Stimulated activated CD8-positive, alpha-beta memory T cell treated with anti-CD3 and anti-CD28 coated beads, Interleukin-7, amount 100 ng/mL, for 48 hours (primary cell): ENCODE data around the gene OSBPL1A.
A peak's percentile ranks its signal among the peaks of the same experiment; 100 is the strongest.
"Not testable (repeated sequence)": the region's sequence is repeated elsewhere in the genome, so short reads cannot be mapped to it uniquely, and the experiment has no call there.

Experiments
- DNase-seq, 2 donors: peaks; one replicate each; pipeline ENCODE4 v3.0.0-alpha.2; 2020; ENCODE audit warnings: low read depth in 1 of 2; ENCODE audit errors: extremely low read depth in 1 of 2

Gene OSBPL1A

DNA sequence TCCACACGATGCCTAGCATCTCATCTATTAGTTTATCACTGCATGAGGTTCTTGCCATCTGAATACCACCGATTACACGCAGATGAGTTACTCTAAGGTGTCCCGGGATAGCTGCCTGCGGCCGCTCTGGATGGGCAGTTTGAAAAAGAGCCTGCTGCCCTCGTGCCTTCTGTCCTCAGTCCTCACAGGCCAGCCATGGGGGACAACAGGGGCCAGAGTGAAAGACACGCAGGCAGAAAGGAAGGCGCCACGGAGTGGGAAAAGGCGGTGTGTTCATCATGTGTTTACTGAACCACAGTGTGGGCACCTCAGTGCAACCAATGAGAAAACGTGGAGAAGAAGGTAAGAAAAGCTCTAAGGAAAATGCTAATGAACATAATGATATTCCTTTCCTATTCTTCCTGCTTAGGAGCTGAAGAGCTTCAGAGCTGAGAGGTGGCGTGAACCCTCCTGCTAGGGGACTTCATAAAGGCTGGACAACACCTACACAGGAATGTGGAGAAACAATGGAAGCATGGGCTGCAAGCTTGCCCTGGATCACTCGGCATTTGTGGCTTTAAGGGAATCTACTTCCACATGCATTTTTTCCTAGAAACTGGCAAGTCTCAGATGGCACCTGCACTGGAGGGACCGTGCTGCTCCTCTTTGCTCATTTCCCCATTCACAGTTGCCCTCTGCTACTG is 207.8 kb downstream of the OSBPL1A start:
- DNase-seq = no peak

DNA sequence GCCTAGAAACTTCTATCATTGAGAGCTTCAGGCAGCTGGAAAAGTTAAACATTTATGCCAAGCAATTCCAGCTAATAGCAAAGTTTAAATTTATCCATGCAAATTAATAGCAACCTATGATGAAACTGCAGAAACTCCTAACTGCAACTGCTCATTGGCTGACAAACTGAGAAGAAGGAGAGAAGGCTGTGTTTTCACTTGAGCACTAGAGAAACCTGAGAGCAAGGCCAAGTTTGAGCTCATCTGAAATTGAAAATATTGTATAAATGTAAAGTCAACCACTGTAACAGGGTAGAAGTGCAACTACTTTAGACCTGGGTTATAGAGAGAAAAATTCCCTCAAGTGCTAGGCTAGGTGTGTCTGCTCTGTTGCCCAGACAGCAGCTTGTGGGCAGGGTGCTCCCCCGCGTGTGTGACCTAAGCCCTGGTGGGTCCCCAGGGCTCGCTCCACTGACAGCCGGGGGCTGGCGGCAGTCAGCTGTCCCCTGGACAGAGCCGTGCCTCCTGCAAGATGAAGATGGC is 208.6 kb downstream of the OSBPL1A start:
- DNase-seq = no peak

DNA sequence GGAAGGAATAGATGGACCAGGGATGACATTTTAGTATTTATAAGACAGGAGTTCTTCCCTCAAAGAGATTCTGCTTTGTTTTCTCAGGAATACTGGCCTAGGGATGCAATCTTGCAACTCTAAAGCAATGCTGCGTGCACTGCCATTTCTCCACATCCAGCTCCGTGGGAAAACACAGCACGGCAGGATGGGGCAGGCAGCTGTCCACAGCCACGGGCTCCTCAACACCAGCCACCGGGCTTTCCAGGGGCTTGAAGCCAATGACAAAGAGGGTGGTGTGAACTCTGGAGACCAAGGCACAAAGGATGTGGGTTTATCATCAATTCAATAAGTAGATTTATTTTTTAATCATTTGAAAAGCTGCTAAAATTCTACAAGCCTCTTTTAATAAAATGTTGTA is 209.5 kb downstream of the OSBPL1A start:
- no peak for DNase-seq

DNA sequence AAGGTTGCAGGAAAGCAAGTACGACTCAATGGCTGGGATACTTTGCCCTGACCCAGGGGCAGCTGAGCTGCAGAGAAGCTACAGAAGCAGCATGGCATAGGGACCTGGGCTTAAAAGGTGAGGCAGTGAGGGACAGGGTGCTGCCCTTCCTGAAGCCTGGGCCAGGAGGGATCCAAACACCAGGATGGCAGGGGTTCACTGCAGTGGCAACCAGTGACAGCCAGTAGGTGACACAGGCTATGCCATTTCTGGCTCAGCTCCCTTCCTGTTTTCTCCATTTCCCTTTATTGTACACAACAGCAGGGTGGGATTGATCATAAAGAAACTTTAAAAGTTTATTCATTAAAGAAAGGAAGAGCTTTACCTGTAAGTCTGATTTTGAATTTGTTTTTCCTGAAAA is 209.9 kb downstream of the OSBPL1A start:
- no peak for DNase-seq

DNA sequence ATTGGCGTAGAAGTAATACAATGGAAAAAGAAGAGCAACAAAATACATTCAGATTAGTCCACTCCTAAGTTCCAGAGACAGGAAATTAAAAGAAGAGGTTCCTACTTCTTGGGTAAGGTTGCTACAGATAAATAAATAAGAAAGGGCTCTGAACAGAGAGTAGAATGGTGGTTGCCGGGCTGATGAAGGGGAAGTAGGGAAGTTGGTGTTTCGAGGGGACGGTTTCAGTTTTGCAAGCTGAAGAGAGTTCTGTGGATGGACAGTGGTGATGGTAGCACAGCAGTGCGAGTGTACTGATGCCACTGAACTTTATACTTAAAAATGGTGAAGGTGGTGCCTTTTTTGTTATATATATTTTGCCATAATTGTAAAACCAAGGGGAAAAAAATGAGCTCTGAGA is 210.6 kb downstream of the OSBPL1A start:
- no peak for DNase-seq

DNA sequence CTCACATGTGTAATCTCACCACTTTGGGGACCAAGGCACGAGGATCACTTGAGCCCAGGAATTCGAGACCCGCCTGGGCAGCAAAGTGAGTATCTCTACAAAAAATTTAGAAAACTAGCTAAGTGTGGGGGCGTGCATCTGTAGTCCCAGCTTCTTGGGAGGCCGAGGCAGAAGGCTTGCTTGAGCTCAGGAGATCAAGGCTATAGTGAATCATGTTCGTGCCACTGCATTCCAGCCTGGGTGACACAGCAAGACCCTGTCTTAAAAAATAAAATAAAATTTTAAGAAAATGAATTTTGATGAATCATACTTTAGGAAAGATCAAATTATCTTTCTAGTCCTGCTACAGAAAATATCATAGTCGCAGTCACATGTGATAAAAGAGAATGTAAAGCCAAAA is 211.8 kb downstream of the OSBPL1A start:
- no peak for DNase-seq

DNA sequence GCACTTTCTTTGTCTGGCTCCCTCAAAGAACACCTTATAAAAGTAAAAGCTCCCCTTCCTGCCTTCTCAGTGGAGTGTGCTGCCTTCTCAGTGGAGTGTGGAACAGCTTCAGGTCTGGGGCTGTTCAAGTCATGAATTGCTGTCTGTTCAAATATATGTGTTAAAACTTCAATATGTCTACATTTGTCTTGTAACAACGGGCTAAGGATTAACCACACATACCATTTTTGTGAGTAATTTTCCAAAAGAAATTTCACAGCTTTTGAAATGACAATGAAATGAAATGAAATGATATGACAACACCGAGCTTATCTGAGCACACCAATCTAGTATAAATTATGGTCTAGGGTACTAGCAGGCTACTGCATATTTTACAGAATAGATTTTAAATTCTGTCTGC is 215.8 kb downstream of the OSBPL1A start:
- no peak for DNase-seq

DNA sequence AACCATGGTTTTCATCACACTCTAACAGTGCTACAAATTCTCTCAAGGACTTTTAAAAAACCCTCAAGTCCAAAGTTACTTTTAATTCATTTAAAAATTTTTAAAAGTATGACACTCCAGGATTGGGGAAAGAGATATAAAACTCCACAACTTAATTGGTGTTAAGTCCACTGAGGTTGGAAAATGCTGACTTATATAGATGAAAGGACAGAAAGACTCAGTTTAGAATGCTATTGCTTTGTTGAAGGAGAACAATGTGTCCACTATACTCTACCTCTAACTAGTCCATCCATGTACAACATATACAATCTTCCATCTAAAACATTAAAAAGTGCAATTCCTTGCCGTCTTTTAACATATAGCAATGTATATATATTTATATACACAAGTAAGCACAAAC is 217.6 kb downstream of the OSBPL1A start:
- DNase-seq = no peak

DNA sequence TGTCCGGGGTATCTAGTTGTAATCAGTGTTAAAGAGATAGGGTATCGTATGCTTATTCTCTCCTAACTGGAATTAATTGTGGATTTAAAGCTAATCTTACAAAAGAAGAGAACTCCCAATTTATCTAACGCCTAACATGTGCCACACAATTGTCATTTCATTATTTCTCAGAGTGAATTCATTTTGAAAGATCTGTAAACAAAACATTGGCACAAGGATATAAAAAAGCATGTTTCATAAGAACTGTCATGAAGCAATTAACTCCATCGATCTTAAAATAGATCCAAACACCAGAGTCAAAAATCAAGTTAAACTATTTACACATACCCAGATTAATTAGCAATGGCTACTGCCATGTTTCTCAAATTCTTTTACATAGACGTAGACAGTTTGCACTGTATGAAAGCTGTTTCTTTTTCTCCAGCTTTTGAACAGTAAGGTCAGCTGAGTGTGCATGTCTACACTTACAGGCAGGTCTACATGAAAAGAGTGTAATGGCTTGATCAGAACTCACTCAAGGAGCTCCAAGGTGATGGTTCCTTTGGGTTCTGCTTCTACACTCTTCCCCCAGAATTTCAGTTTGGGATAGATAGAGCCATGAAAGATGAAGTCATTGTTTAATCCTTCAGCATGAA is 220.0 kb downstream of the OSBPL1A start:
- no peak for DNase-seq

DNA sequence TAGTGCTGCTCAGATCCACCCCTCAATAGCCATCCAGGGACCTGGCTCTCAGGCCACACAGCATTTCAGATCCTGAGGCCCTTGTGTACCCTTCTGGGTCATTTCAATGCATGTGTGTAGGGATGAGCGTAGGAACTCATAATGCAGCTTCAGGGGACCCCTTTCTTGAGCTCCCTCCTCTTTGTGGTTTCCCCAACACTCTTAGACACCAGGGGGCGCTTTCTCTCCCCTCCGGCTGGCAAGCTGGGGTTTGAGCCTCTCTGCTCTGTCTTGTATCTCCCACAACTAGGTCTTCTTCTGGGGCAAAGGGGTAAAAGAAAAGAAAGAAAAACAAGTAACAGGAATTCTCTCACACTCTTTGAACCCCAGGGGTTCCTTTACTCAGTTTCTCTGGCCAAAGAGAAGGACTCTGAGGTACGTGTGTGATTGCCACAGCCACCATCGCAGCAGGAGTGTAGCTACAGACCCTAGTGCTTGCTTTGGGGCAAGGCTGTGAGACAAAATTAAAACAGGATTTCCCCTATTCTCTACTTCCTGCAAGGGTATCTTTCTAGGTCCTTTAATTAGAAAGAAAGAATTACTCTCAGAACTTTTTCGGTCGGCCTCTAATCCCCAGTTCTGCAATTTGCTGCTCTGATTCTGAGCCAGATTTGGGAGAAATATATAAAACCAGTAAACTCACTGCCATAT is 220.8 kb downstream of the OSBPL1A start:
- DNase-seq = peak; percentile 8 to 39

DNA sequence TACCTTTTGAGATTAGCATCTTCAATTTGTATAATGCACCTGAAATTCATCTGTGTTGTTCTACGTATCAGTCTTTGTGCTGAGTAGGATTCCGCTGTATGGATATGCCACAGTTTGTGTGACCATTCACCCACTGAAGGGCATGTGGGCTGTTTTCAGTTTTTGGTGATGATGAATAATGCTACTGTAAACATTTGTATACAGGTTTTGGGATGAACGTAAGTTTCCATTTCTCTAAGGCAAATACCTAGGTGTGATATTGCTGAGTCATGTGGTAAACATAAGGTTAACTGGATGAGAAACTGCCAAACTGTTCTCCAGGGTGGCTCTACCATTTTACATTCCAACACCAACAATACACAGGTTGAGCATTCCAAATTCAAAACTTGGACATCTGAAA is 223.6 kb downstream of the OSBPL1A start:
- no peak for DNase-seq

DNA sequence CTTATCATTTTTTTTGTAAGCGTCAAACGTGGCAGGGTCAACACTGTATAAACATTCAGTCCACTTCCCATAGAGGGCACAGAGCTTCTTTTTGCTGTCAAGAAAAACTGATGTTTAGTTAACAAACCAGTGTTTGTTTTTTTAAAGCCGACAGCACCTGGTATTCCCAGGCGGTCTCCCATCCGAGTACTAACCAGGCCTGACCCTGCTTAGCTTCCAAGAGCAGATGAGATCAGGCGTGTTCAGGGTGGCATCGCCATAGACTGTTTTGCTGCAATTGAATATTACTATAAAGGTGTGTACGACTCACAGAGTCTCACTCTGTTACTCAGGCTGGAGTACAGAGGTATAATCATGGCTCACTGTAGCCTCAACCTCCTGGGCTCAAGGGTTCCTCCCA is 227.3 kb downstream of the OSBPL1A start:
- no peak for DNase-seq

DNA sequence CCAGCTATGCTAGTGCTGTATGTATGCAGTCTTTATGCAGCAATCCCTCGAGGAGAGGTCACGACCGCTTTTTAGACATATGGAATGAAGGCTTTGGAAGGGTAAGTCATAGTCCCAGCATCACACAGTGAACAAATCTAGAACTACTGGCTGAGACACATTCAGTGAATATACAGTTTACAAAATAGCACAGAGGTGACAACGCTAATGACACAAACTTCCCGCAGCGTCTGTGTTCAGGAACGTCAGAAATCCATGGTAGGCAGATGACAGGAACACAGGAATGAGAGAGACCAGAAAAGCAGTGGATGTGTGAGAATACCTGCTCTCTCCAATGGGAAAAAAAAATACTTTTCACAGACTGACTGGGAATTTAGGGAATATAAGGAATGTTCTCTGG is 229.1 kb downstream of the OSBPL1A start:
- no peak for DNase-seq

DNA sequence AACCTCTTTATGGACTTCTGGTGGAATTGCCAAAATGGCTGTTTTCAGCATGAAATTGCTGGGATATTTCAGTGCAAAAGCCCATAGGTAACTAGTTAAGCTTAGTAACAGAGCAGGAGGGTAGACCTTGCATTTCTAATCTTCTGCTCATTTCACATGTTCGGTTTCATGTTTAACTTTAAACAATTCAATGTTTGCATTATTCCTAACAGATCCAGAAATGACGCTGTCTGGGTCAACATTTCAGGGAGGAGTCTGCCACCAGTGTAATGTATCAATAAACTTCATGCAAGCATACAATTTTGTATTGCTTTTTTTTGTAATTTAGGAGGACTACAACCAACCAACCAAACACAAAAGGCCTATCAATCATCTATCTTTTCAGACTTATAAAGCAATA is 236.3 kb downstream of the OSBPL1A start:
- no peak for DNase-seq

DNA sequence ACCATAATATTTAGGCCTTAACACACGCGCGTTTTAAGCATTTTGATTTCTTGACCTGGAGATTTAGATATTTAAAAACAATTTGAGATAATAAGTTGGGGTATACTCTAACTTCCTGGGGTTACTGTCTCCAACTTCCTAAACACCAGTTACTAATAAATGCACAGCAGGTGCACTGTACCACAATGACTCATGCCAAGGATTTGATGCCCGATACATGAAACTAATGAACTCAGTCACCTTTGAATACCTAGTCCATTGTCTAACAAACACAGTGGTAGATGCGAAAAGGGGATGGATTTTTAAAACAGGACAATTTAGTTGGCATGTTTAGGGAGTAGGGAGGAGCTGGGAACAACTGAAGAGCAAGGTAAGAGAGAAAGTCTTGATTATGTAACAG is 237.5 kb downstream of the OSBPL1A start:
- DNase-seq = no peak

DNA sequence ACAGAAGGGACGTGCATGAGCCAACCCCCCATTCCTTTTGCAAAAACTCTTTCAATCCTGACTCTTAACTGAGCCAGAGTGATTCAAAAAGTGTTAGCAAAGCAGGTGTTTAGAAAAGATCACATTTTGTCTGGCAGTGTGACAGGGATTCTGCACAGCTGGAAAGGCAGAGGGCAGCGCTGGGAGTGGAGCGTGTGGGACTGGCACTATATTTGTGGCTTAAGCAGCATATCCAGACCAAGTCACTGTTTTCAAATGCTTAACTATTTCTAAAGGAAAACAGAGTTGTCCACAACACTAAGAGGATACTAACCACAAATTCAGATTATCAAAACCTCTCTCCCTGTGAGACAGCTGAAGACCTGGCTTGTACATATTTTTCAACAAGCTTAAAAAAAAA is 239.8 kb downstream of the OSBPL1A start:
- no peak for DNase-seq

DNA sequence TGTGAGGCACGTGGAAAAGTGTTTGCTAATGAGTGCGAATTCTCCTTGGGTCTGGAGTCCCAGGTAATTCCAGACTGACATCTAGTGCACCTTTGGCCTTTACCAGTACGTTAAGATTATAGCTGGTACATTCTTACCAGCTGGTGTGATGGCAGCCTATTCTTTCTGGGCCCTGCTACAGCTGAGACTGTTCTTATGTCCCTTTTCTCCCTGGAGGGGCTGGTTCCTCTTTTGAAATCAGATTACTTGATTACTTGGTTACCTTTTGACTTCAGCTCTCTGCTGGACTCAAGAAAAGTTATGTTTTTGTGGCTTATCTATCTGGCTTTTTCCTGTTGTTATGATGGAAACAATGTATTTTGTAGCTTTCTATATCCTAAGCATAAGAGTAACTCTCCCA is 244.2 kb downstream of the OSBPL1A start:
- DNase-seq = no peak

DNA sequence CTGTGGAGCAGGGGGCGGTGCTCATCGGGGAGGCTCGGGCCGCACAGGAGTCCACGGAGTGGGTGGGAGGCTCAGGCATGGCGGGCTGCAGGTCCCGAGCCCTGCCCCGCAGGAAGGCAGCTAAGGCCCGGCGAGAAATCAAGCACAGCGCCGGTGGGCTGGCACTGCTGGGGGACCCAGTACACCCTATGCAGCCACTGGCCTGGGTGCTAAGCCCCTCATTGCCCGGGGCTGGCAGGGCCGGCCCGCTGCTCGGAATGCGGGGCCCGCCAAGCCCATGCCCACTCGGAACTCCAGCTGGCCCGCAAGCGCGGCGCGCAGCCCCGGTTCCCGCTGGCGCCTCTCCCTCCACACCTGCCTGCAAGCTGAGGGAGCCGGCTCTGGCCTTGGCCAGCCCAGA is 248.0 kb downstream of the OSBPL1A start:
- DNase-seq = not testable (repeated sequence)

DNA sequence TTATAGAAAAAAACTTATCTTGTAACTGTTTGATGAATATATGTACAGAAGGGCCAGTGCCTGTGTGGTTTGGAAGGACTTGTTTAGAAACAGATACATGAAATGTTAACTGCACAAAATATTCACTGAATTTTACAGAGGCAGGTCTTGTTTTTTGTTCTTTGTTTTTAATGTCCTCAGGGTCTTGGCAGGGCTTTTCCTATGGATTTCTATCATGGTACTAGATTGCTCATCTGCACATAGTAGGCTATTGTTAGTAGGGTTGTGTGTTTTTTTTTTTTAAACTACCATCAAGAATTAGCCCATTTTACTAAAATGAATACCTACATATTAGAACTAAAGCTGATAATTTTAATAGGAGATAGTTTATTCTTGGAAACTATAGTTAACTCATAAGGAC is 255.2 kb downstream of the OSBPL1A start:
- no peak for DNase-seq

DNA sequence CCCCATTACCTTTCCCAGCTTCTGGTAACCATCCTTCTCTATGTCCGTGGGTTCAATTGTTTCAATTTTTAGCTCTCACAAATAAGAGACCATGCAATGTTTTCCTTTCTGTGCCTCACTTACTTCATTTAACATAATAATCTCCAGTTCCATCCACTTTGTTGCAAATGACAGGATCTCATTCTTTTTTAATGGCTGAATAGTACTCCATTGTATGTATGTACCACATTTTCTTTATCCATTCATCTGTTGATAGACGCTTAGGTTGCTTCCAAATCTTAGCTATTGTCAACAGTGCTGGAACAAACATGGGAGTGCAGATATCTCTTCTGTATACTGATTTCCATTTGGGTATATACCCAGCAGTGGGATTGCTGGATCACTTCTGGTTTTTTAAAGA is 256.9 kb downstream of the OSBPL1A start:
- DNase-seq = no peak

DNA sequence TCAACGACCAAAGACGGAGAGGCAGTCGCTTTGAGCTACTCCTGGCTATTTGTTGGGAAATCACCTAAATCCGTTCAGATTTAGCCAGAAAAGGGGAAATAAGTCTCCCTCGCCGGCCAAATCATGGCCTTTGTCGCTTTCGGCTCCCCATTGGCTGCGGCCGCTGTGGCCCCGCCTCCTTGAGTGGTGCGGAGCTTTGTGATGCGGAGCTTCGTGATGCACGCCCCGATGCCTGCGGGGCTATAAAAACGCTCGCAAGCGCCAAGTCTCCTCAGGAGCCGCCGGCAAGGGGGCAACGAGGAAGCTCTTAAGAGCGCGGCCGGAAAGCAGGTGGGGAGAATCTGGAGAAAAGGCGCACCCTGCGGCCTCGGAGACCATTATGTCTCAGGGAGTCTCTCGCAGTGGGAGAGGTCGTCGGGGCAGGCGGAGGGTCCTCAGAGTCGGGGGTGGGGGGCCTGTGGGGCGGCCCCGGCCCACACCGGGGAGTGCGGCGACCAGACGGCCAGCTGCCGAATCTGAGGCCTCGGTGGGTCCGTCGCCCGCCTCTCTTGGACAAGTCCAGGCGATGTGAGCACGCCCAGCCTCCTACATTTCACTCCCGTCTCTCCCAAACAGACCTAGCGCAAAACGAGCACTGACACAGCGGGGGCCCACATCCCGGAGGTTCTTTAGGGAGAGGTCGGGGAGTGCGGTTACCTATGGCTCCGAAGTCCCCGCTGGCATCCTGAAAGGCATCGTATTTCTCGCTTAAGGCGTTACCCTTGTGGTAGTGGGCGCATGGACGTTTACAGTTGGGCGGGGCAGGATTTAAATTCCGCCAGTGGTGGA is 258.6 kb downstream of the OSBPL1A start, which contains the start of gene CABYR:
CABYR (plus strand) TSS at position 274 of the 828 bp plus-strand sequence. CDS start 4,053 bp downstream, outside the sequence.
- DNase-seq = peak; percentile 33 to 59
